GM19455 (cell line): Measurements from ENCODE around the gene WNT7B.

Experiments used
- ATAC-seq: cut with Tn5 transposase; IDR thresholded peaks from one replicate; pipeline ENCODE4 v1.9.1; 2021; ENCODE audit not compliant: unreplicated experiment

The WNT7B gene

DNA sequence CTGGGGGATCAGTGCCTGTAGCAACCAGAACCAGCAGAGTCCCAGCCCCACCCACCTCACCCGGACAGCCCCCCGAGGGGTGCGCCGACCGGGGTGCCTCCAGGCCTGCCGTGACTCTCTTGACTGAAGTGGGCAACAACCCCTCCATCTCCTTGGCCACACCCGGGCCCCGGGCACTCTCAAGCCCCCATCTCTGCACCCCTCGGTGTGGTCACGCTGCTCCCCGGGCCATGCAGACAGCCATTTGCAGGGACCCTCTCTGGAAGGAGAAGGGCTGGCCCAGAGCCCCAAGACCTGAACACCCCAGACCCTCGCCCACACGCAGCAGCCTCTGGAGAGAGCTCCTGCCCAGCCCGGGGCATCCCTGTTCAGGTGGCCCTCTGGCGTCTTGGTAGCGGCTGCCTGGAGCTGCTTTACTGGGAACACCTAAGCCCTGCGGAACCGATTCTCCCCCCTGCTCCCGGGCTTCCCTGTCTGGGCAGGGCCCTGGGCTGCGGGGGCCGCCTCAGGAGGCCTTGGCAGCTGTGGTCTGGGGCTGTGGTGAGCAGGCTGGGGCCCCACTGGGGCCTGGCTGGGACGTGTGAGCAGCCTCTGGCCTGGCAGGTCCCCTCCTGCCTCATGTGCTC is 84.9 kb downstream of the WNT7B start:
- ATAC-seq = no peak

DNA sequence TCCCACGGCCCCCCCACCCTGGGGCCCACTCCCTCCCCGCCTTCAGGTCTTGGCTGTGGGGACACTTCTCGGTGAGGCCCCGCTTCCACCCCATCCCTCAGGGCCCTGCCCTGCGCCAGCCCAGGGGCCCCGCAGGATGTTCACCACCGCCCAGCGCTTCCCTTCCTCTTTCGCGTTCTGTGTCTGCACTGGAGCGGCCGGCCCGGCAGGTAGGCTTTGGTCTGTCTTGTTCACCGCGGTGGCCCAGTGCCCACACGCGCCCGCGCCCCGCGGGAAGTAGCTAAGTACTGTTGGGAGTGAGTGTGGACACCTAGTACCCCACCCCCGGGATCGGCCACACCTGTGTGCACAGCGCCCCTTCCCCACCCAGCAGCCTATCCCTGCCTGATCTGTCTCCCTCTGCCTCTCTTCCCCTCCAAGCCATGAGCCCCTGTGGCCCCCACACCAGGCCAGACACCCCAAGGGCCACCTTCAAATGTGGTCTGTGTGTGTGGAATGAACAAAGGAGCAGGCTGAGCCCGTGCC is 85.4 kb downstream of the WNT7B start:
- no peak for ATAC-seq

DNA sequence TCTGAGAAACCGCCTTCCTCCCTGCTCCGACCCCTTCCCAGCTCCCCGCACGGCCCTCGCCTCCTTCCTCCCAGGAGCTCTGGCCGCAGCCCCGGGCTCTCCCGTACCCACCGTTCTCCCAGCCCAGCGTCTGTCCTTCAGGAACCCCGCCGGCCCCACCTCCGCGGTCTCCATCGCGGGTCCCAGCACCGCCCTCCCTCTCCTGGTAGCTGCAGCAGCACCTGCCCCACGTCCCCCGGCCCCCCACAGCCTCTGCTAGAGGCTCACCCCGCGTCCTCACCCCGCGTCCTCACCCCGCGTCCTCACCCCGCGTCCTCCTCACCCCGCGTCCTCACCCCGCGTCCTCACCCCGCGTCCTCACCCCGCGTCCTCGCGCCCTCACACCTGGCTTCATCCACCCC is 85.9 kb downstream of the WNT7B start:
- no peak for ATAC-seq

DNA sequence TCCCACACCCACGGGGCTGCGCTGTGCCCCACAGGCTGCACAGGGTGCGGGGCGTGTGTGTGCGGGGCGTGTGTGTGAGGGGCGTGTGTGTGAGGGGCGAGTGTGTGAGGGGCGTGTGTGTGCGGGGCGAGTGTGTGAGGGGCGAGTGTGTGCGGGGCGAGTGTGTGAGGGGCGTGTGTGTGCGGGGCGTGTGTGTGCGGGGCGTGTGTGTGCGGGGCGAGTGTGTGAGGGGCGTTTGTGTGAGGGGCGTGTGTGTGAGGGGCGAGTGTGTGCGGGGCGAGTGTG is 86.7 kb downstream of the WNT7B start:
- ATAC-seq = no peak

DNA sequence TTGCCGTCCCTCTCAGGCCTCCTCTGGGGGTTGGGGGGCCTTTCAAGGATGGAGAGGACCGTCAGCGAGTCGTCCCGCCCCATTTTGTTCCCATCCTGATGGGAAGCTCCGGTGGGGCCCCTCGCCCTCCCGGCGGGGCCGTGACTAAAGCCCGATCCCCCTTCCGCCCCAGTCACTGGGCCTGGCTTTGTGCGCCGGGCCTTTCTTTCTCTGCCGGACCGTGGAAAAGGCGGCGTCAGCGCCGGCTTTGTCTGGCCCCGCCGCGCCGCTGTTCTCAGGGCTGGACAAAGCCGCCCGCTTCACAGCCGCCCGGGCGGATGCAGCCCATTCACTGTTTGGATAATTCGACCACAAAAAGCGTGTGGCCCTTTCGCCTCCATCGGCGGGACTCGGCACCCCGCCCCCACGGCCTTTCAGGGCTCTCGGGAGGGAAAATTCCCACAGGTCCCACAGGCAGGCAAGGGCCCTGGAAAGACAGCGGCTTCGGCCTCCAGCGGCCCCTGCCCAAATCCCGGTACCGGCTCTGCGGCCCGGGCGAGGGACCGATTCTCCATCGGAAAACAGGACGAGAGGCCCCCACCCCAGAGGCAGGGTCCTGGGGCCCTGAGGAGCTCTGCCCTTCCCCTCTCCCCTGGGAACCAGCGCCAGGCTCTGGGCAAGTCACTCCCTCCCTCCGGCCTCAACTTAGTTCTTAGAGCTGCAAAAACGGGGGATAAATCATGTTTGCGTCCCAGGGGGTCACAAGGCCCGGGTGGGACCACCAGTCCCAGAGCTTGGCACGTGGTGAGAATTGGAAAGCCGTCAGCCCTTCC is 87.2 kb downstream of the WNT7B start:
- ATAC-seq = no peak

GRCh38 chr22:45889093-45889538 is 87.8 kb downstream of the WNT7B start:
- ATAC-seq = no peak

DNA sequence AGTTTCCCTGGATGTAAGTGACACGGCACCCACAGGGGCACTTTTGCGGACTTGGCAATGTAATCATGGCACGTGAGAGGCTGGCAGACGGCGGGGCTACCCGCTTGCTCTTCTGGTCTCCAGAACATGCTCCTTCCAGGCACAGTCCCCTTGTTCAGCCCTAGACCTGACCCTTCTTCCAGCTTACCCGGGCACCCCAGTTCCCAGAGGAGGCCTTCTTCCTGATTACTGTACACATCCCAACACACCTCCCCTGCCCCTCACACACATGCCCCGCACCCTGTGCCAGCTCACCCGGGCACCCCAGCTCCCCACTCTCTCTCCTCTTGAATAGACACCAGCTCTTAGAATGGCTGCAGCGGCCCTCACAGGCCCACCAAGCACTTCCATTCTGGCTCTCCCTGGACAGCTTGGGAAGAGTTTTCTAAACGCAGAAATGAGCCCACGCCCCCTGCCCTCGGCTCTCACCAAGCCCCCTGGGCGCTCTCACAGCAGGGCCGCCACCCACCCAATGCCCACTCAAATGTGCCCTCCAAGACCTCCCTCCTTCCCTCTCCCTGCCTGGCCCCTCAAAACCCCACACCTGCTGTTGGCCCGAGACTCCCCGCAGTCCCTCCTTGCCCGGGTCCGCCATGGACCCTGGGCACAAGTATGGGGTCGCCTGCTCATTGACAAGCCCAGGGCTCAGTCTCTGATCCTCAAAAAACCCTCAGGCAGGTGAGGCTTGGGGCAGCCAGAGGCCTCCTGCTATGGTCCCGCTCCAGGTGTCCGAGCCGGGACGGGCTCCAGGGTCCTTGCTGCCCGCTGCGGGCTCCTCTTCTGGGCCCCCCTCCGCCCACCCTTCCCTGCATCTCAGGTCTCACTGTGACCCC is 88.5 kb downstream of the WNT7B start:
- no peak for ATAC-seq

DNA sequence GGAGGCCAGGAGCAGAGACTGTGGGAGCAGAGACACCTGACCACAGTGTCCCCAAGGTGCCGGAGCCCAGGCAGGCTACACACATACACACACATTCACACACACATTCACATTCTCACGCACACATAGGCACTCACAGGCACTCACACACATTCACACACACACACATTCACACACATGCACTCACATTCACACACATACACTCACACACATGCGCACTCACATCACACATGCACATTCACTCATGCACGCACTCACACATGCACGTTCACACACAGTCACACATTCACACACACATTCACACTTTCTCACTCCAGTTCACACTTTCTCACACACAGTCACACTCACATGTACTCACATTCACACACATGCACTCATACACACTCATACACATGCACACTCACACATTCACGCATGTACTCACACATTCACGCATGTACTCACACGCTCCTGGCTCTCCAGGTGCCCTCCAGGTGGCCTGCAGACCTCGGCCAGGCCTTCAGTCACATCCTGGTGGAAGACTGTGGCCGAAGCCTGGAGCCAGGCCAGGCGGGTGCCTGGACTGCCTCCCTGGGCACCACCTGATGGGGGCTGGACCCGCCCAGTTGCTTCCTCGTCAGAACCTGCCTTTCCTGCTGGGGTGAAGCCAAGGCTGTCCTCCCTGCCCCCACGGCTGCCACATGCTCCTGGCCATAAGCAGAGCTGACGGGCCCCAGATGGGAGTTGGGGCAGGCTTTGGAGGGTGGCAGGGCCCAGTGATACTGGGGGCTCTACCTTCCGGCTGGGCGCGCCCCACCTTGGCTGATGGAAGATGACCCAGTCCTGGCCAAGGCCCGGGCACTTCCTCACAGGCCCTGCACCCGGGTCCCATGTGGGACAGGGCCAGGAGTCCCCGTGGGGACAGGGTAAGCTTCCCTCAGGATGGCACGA is 89.5 kb downstream of the WNT7B start:
- no peak for ATAC-seq

DNA sequence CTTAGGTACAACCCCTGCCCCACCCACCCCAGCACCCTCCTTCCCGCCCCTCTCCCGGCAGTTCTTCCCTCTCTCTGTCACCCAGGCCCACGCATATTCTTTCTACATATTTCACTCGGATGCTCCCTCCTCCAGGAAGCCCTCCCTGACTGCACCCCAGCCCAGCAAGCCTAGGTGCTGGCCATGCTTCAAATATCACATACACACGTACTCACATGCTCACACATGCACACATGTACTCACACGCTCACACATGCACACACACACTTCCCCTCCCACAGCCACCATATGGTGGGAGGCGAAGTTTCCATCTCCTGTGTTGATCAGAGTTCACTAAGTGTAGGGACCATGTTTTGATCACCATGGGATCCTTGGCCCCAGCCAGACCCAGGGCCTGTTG is 90.4 kb downstream of the WNT7B start:
- ATAC-seq = no peak

GRCh38 chr22:45885941-45886395 is 91.0 kb downstream of the WNT7B start:
- no peak for ATAC-seq

- ATAC-seq = no peak
Measured at GRCh38 chr22:45885171-45885840, 91.7 kb downstream of the WNT7B start.

- no peak for ATAC-seq
Measured at GRCh38 chr22:45884201-45885062, 92.5 kb downstream of the WNT7B start.

GRCh38 chr22:45883811-45884170 is 93.2 kb downstream of the WNT7B start:
- ATAC-seq = no peak

DNA sequence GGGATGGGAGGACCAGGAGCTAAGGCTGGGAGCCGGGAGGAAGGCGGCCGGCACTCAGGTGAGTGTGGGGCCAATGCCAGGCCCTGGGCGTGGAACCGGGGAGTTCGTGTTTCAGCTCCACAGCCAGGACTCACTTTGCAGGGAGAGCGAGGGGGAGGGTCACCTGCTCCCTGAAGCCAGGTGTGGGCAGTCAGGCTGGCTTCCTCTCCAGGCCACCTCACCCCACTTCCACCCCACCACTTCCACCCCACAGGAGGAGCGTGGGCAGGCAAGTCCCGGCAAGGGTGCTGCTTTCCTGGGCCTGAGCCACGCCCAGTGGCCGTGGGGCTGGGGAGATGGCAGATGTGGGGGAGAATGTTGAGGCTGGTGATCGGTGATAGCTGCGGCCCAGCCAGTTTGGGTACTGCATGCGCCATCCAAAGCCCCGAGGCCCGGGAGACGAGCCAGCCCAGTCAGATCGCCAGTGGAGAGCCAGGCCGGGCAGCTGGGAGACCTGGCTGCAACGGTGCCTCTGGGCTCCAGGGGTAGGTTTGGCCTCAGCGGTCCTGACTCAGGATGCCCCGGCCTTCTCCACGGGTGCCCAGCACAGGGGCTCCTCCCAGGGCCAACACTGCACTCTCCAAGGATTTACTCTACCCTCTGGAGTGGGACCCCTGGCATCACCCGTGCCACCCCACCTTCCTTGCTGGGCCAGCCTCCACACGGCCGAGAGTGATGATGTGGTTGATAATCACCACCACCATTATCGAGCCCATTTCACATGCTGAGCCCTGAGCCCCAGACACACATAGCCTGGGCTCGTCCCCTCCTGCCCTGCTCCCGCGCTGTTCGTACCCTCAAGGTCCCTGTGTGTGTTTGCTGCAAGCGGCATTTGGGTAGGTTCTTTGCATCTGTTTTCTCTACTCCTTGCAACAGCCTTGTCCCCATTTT is 93.8 kb downstream of the WNT7B start:
- ATAC-seq = no peak

DNA sequence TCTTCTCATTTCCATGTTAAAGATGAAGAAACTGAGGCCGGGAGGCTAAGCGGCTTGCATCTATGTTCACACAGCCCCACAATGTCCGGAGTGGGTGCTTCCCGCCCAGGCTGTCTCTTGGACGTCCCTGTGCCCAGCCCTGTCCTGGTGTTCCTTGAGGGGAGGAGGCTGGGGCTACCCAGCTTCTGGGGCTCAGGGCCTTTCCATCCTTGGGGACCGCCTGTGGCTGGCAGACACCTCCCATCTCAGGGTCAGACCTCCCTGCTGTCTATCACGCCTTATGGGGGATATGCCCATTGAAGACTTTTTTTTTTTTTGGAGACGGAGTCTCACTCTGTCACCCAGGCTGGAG is 95.5 kb downstream of the WNT7B start:
- ATAC-seq = no peak

GRCh38 chr22:45880716-45881523 is 96.0 kb downstream of the WNT7B start:
- ATAC-seq = no peak

- no peak for ATAC-seq
Measured at GRCh38 chr22:45880091-45880715, 96.8 kb downstream of the WNT7B start.
